GM10266 (cell line): Measurements from ENCODE around the gene ANAPC2.

Source experiments
- DNase-seq: peaks from one replicate; pipeline ENCODE4 v3.0.0; 2012; ENCODE audit errors: extremely low spot score
- TF ChIP-seq, protein P1 (sequence below): IDR thresholded peaks from 2 replicates; pipeline ENCODE4 v1.5.1; 2012; ENCODE audit warnings: mild to moderate bottlenecking, low read depth; ENCODE audit not compliant: control insufficient read depth, insufficient read depth; ENCODE audit errors: missing control alignments

Gene ANAPC2

DNA sequence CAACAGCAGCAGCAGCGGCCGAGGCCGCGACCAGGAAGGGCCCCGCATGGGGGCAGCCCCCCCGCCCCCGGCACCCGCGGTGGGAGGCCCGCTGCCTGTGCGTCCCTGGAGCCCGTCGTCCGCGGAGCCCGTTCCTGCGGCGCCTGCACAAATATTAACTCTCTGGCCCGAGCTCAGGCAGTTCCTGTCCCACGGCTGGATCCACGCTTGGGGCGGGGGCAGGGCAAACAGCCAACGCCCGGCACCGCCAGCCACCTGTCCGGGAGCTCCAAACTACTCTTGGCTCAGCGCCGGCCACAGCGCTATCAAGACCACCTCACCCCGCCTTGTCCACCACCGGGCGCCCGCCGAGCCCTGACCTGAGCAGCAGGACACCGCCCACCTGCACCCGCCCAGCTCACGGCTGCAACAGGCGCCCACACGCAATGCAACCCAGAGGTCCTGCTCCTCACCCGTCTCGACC is 18.4 kb downstream of the ANAPC2 start, which contains the start of gene LRRC26:
TSS of gene LRRC26 (minus strand) at position 156 of the 463 bp plus-strand sequence. CDS start at position 48, 108 bp downstream.
- TF ChIP-seq, protein P1, sequence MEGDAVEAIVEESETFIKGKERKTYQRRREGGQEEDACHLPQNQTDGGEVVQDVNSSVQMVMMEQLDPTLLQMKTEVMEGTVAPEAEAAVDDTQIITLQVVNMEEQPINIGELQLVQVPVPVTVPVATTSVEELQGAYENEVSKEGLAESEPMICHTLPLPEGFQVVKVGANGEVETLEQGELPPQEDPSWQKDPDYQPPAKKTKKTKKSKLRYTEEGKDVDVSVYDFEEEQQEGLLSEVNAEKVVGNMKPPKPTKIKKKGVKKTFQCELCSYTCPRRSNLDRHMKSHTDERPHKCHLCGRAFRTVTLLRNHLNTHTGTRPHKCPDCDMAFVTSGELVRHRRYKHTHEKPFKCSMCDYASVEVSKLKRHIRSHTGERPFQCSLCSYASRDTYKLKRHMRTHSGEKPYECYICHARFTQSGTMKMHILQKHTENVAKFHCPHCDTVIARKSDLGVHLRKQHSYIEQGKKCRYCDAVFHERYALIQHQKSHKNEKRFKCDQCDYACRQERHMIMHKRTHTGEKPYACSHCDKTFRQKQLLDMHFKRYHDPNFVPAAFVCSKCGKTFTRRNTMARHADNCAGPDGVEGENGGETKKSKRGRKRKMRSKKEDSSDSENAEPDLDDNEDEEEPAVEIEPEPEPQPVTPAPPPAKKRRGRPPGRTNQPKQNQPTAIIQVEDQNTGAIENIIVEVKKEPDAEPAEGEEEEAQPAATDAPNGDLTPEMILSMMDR: no peak
- DNase-seq: no peak

GRCh38 chr9:137168904-137169856 is 19.2 kb downstream of the ANAPC2 start:
- DNase-seq: peak; percentile 82
- TF ChIP-seq, protein P1: no peak

DNA sequence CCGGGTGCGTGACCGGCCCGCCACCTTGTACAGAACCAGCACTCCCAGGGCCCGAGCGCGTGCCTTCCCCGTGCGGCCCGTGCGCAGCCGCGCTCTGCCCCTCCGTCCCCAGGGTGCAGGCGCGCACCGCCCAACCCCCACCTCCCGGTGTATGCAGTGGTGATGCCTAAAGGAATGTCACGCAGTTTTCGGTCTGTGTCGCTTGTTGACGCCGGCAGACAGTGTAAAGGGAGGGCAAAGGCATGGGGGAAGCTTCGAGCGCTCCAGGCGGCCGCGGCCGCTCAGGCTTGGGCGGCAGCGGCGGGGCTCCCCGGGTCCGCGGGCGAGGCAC is 19.8 kb downstream of the ANAPC2 start:
- TF ChIP-seq, protein P1: no peak
- DNase-seq: no peak

DNA sequence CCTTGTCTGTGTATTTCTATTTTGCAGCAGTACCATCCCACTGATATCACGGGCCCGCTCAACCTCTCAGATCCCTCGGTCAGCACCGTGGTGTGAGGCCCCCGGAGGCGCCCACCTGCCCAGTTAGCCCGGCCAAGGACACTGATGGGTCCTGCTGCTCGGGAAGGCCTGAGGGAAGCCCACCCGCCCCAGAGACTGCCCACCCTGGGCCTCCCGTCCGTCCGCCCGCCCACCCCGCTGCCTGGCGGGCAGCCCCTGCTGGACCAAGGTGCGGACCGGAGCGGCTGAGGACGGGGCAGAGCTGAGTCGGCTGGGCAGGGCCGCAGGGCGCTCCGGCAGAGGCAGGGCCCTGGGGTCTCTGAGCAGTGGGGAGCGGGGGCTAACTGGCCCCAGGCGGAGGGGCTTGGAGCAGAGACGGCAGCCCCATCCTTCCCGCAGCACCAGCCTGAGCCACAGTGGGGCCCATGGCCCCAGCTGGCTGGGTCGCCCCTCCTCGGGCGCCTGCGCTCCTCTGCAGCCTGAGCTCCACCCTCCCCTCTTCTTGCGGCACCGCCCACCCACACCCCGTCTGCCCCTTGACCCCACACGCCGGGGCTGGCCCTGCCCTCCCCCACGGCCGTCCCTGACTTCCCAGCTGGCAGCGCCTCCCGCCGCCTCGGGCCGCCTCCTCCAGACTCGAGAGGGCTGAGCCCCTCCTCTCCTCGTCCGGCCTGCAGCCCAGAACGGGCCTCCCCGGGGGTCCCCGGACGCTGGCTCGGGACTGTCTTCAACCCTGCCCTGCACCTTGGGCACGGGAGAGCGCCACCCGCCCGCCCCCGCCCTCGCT is 20.4 kb downstream of the ANAPC2 start:
- DNase-seq: peak; percentile 75
- TF ChIP-seq, protein P1: no peak

- TF ChIP-seq, protein P1: no peak
- no peak for DNase-seq
These were observed 21.0 kb downstream of the ANAPC2 start for GRCh38 chr9:137167277-137167746.

DNA sequence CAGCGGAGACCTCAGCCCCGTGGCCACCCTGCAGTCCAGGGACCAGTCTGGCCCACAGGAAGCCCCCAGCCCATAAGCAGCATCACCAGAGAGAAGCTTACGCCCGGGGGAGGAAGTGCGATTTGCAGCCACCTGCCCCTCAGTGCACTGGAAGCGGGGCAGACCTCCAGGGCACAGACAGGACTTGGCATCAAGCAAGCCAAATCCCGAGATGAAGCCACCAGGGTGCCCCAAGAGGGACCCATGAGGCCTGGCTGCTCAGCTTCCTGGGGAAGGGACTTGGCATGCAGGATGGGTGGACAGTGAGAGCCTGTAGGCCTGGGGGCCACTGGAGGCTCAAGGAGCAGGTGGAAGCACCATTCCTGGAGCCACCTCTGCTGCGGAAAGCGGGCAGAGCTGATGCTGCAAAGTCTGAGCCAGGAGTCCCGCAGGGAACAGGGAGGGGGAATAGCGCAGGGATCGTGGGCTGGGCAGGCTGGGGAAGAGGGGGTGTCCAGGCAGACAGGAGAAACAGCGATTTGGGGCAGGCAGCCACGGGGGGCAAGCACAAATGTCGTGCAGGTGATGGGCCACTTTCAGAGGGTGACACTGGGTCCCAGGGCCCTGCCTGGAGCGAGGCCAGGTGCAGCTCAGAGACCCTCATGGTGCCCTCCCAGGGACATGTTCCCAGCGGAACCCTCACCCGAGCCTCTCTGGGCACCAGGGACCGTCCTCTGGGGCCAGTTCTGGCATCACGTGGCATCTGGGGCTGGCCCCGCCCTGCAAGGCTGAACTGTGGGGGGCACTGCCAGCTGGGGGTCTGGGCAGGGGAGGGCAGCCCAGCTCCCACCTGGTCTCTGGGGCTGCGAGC is 21.8 kb downstream of the ANAPC2 start:
- DNase-seq: no peak
- TF ChIP-seq, protein P1: no peak
